Astrocyte of the cerebellum (primary cell): Measurements from ENCODE around the gene NUDT13.

Experiments used
- DNase-seq: peaks from one replicate; pipeline ENCODE4 v3.0.0-alpha.2; 2011; ENCODE audit warnings: low read depth
- H3K4me3 ChIP-seq: 2 replicates; pipeline ENCODE4 v1.5.1; 2011; ENCODE audit warnings: mild to moderate bottlenecking, low read depth, low read length, moderate library complexity
- in situ Hi-C: cut with HindIII; loops from 2 replicates; pipeline ENCODE4 v1.10.0; 2017; ENCODE audit warnings: low sequenced_read_pairs
- TF ChIP-seq, protein P1 (sequence below): IDR thresholded peaks from 2 replicates; pipeline ENCODE4 v1.5.1; 2012; ENCODE audit warnings: low read length, low read depth, moderate library complexity, mild to moderate bottlenecking; ENCODE audit errors: missing control alignments

The NUDT13 gene

GRCh38 chr10:73092830-73093229 lies 17.4 kb upstream of the NUDT13 start:
- no peak overlapping the region for H3K4me3 ChIP-seq
- DNase-seq = no peak
- TF ChIP-seq, protein P1, sequence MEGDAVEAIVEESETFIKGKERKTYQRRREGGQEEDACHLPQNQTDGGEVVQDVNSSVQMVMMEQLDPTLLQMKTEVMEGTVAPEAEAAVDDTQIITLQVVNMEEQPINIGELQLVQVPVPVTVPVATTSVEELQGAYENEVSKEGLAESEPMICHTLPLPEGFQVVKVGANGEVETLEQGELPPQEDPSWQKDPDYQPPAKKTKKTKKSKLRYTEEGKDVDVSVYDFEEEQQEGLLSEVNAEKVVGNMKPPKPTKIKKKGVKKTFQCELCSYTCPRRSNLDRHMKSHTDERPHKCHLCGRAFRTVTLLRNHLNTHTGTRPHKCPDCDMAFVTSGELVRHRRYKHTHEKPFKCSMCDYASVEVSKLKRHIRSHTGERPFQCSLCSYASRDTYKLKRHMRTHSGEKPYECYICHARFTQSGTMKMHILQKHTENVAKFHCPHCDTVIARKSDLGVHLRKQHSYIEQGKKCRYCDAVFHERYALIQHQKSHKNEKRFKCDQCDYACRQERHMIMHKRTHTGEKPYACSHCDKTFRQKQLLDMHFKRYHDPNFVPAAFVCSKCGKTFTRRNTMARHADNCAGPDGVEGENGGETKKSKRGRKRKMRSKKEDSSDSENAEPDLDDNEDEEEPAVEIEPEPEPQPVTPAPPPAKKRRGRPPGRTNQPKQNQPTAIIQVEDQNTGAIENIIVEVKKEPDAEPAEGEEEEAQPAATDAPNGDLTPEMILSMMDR = no peak
- in situ Hi-C loops = no loop called here

DNA sequence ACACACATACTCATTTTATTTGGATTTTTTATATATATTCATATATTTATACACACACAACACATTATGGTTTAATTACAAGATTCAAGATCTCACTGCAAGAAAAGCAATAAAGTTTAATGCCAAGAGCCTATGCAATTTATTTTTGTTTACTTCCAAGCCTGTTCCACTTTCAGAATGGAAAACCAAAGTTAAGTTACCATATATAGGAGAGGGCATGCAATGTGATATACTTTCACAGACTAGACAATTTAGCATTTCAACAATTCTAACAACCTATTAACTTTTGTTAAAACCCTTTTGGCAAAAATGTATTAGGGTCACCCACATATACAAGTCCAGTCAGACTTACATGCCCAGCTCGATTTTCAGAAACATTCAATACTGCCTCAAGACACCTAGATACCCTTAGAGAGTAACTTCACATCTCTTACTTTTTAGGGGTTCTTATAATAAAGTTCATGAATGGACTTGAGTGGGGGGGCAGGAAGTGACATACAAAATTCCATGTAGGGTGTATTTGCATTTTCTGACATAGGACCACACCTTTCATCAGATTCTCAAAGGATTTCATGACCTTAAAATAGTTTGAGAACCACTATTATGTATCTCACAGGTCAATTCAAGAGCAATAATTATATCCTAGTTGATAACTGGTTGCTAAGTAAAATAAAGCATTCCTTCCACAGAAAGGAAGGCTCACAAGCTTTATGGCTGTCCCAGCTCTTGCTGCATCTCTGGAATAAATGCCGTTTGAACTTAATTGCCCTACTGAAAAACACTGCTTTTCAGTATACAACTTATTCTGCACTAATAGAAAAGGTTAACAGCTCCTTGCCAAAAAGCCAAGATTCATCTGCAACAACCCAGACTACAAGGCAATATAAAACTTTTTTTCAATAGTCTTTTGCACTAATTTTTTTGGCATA lies 16.1 kb upstream of the NUDT13 start:
- no peak for DNase-seq
- TF ChIP-seq, protein P1 = no peak
- H3K4me3 ChIP-seq = peak overlapping the region; percentile 97
- in situ Hi-C loops = no loop called here

DNA sequence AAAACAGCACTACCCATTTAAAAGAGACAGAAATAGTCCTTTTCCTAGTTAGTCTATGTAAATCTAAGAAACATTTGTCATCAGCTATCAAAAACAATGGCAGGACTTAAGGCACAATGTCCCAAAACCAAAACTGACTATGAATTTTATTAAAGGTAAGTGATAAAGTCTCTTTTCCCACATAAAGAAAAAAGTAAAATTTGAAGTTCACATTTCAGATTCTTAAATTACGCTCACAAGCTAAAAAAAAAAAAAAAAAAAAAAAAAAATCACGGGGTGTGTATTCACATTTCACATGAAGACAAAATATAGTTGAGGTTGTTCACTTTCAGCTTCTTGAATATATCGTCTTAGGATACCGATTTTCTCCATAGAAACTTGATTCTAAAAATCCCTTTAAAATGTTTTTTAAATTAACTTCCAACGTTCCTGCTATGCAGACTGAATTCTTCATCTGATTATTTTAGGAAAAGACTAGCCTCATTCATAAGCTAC lies 15.2 kb upstream of the NUDT13 start:
- in situ Hi-C loops = no loop called here
- TF ChIP-seq, protein P1 = no peak
- DNase-seq = no peak
- H3K4me3 ChIP-seq = peak overlapping the region; percentile 97

DNA sequence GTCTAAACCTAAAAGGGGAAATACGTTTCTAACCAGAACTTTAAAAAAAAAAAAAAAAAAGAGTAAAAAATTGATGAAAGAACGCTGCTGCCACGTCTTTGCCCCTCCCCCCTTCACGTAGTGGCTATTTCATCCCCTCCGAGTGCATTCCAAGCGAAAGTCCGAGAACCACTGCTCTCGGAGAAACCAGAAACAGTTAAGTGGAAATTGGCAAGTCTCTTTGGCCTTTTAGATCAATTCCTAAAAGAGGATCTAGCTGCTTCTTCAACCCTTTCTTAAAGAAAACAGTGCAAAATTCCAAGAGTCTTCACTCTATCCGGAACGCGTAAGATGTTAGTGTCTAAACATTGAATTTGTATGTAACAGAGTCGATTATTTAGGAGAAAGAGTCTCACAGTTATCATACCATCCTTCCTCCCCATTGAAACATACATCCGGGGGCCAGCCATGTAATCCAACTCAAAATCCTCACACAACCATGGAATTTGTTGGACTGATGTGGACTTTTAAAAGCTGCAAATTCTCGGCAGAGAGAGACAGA lies 14.7 kb upstream of the NUDT13 start:
- H3K4me3 ChIP-seq = peak overlapping the region; percentile 97
- DNase-seq = peak; percentile 64
- in situ Hi-C loops = no loop called here
- TF ChIP-seq, protein P1 = no peak

DNA sequence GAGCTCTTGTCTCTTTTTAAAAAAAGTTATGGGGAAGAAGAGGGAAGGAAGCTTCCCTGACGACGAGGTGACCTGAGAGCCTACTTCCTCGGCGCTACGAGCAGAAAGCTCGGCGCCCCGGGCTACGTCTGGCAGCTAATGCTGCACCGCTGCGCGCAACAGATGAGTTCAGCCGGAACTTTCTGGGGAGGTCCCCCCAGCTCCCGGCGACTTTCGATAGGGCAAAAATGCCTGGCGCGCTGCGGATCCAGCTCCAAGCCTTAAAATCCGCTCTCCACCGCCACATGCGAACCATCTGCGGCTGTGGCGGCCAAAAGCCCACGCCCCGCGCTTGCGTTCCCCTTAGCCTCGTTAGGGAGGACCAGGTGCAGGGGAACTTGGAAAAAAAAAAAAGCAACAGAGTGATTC lies 14.2 kb upstream of the NUDT13 start:
- TF ChIP-seq, protein P1 = no peak
- peak overlapping the region; percentile 97 for H3K4me3 ChIP-seq
- in situ Hi-C loops = no loop called here
- DNase-seq = no peak

GRCh38 chr10:73096449-73097304 lies 13.6 kb upstream of the NUDT13 start, which contains the start of gene P4HA1:
Gene P4HA1, minus strand, starts transcription at chr10:73096866. Its CDS starts 21,983 bp downstream, at chr10:73074883.
- TF ChIP-seq, protein P1 = peak; percentile 65
- in situ Hi-C loops = no loop called here
- DNase-seq = peak; percentile 84
- peak within 1 kb of the TSS; percentile 97 for H3K4me3 ChIP-seq
